ENCODE results near the gene PDE12. TPM values are rescaled to one million over a fixed set of nuclear protein-coding genes. Genes with fewer than 3 reads are reported as not detected.

The PDE12 gene
- total RNA-seq, 4 donors from 2014 or later: 10.5 to 20.1 (median 16.9) TPM

DNA sequence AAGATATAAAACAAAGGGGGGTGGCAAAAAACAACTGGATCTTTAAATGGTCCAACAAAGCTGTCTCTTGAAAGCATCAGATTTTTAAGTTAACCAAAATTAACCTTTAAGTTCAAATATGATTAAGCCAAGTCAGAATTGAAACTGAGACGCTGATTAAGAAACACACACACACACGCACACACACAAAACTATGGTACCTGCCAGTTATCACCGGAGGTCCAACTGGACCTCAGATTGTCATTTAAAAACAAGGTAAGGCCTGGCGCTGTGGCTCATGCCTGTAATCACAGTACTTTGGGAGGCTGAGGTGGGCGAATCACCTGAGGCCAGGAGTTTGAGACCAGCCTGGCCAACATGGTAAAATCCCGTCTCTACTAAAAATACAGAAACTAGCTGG is 30.7 kb downstream of the PDE12 start:
- Histone ChIP-seq H3K27me3 (no peaks in the 10 kb centered on the region), H3K4me3 (no peak overlapping the region), H3K9me3 (no peaks in the 10 kb centered on the region), H3K36me3 (peaks cover 0 to 27% (median 0%) of the 10 kb centered on the region in 3 donors), H3K27ac (no peak overlapping the region), H3K4me1 (peaks cover 0 to 58% (median 2%) of the 10 kb centered on the region in 4 donors)
- no peak for DNase-seq (ENCODE audit: low spot score in 2 of 2)
- 71 to 84% methylated on average over 6 of the region's 6 CpGs for WGBS, 2 donors
- TF ChIP-seq EP300 (IDR thresholded peaks at IDR 0.05) (no peak), POLR2A (IDR thresholded peaks at IDR 0.05) (no peak)
- TF ChIP-seq, protein P1, sequence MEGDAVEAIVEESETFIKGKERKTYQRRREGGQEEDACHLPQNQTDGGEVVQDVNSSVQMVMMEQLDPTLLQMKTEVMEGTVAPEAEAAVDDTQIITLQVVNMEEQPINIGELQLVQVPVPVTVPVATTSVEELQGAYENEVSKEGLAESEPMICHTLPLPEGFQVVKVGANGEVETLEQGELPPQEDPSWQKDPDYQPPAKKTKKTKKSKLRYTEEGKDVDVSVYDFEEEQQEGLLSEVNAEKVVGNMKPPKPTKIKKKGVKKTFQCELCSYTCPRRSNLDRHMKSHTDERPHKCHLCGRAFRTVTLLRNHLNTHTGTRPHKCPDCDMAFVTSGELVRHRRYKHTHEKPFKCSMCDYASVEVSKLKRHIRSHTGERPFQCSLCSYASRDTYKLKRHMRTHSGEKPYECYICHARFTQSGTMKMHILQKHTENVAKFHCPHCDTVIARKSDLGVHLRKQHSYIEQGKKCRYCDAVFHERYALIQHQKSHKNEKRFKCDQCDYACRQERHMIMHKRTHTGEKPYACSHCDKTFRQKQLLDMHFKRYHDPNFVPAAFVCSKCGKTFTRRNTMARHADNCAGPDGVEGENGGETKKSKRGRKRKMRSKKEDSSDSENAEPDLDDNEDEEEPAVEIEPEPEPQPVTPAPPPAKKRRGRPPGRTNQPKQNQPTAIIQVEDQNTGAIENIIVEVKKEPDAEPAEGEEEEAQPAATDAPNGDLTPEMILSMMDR (IDR thresholded peaks at IDR 0.05): no peak

DNA sequence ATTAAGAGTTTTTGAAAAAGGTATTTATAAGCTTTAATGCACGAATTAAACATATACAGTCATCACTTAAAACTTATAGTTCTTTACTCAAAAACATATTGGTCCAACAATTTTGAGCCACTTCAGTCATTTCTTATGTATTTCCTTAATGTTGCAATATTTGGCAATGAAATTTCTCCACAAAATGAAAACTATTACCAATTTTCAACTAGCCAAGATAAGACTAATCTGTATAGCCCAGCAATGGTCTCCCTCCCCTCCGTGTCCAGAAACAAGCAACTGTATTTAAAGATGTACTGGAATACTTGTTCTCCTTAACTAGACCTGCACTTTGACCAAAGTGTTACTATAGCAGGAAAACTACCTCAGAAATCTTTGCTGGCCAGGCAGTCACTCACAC is 31.8 kb downstream of the PDE12 start:
- Histone ChIP-seq H3K27ac (no peak overlapping the region), H3K4me3 (no peak overlapping the region), H3K9me3 (no peaks in the 10 kb centered on the region), H3K4me1 (peaks cover 0 to 64% (median 2%) of the 10 kb centered on the region in 4 donors), H3K27me3 (no peaks in the 10 kb centered on the region), H3K36me3 (peaks cover 0 to 15% (median 0%) of the 10 kb centered on the region in 3 donors)
- DNase-seq (ENCODE audit: low spot score in 2 of 2): no peak
- TF ChIP-seq, protein P1 (IDR thresholded peaks at IDR 0.05): no peak
- TF ChIP-seq POLR2A (IDR thresholded peaks at IDR 0.05) (no peak), EP300 (IDR thresholded peaks at IDR 0.05) (no peak)
- WGBS, 2 donors: 71 to 75% methylated on average over 2 of the region's 2 CpGs

GRCh38 chr3:57592306-57592705 is 36.2 kb downstream of the PDE12 start:
- Histone ChIP-seq H3K4me3 (no peak overlapping the region), H3K9me3 (no peaks in the 10 kb centered on the region), H3K27ac (no peak overlapping the region), H3K36me3 (peaks cover 0 to 10% (median 0%) of the 10 kb centered on the region in 3 donors), H3K27me3 (no peaks in the 10 kb centered on the region), H3K4me1 (peaks cover 0 to 62% (median 26%) of the 10 kb centered on the region in 4 donors)
- no peak for TF ChIP-seq POLR2A (IDR thresholded peaks at IDR 0.05)
- TF ChIP-seq, protein P1 (IDR thresholded peaks at IDR 0.05): no peak
- TF ChIP-seq EP300 (IDR thresholded peaks at IDR 0.05): no peak
- no peak for DNase-seq (ENCODE audit: low spot score in 2 of 2)
- 62 to 63% methylated on average over 6 of the region's 6 CpGs for WGBS, 2 donors

GRCh38 chr3:57594144-57594543 is 38.1 kb downstream of the PDE12 start:
- DNase-seq (ENCODE audit: low spot score in 2 of 2): no peak
- no peak overlapping the region for H3K4me3 ChIP-seq
- 66 to 67% methylated on average over 4 of the region's 4 CpGs for WGBS, 2 donors
- H3K27me3 ChIP-seq: no peaks in the 10 kb centered on the region
- TF ChIP-seq POLR2A (IDR thresholded peaks at IDR 0.05) (no peak), EP300 (IDR thresholded peaks at IDR 0.05) (no peak)
- TF ChIP-seq, protein P1 (IDR thresholded peaks at IDR 0.05): no peak
- peaks cover 0 to 59% (median 29%) of the 10 kb centered on the region in 4 donors for H3K4me1 ChIP-seq
- no peak overlapping the region for H3K27ac ChIP-seq
- H3K9me3 ChIP-seq: no peaks in the 10 kb centered on the region
- H3K36me3 ChIP-seq: peaks cover 0 to 10% (median 0%) of the 10 kb centered on the region in 3 donors

DNA sequence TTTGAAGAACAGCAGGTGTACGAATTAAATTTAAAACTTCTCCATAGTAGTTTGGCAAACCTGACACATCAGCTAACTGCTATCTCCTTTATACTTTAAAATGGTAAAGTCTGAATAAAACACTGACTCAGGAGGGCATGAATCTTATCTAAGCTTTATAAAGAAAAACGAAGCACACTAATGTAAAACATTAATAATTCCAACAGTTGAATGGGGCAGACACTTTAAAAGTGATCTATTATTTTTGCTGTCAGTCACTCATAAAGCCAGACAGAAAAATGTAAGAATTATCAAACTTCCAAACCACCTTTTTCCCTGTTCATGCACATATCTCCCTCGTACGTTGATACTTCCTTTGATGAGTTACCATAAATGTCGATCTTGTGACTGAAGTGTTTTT is 38.5 kb downstream of the PDE12 start:
- WGBS, 2 donors: 30 to 37% methylated on average over 5 of the region's 5 CpGs
- H3K9me3 ChIP-seq: no peaks in the 10 kb centered on the region
- no peak for DNase-seq (ENCODE audit: low spot score in 2 of 2)
- peaks cover 0 to 61% (median 29%) of the 10 kb centered on the region in 4 donors for H3K4me1 ChIP-seq
- H3K36me3 ChIP-seq: peaks cover 0 to 10% (median 0%) of the 10 kb centered on the region in 3 donors
- H3K4me3 ChIP-seq: peak overlapping the region in 3 of 4 donors; percentile 3 to 94 (median 92)
- TF ChIP-seq POLR2A (IDR thresholded peaks at IDR 0.05): no peak
- TF ChIP-seq, protein P1 (IDR thresholded peaks at IDR 0.05): no peak
- H3K27me3 ChIP-seq: no peaks in the 10 kb centered on the region
- H3K27ac ChIP-seq: peak overlapping the region in 2 of 4 donors; percentile 97 to 99
